Vagina (tissue), 2 donors: ENCODE results near the gene CPLANE2.

Experiments
- CTCF ChIP-seq, 3 experiments: fragments of 450-650 bp in 2 of 3; fragments of 200-600 bp in 1 of 3; sonication (generic) in 1 of 3; IDR thresholded peaks; one replicate each; pipeline ENCODE4 v1.5.1; 2017 to 2019; ENCODE audit warnings: antibody characterized with exemption in 3 of 3, mild to moderate bottlenecking in 2 of 3, moderate library complexity in 2 of 3
- POLR2A ChIP-seq, 2 donors: fragments of 450-650 bp; IDR thresholded peaks; one replicate each; pipeline ENCODE4 v1.6.1; 2017; ENCODE audit warnings: antibody characterized with exemption in 2 of 2, mild to moderate bottlenecking in 2 of 2, moderate library complexity in 2 of 2
- POLR2AphosphoS5 ChIP-seq, 2 donors: sonication (generic); formaldehyde crosslinking; IDR thresholded peaks; one replicate each; pipeline ENCODE4 v1.9.0; 2017; ENCODE audit warnings: antibody characterized with exemption in 2 of 2, mild to moderate bottlenecking in 2 of 2, low read depth in 1 of 2; ENCODE audit not compliant: insufficient read depth in 1 of 2

GRCh38 chr1:16266411-16267118 lies 29.6 kb upstream of the CPLANE2 start:
- no peak for TF ChIP-seq CTCF (IDR thresholded peaks at IDR 0.05)
- TF ChIP-seq POLR2AphosphoS5 (IDR thresholded peaks at IDR 0.05; ENCODE audit: insufficient read depth in 1 of 2, low read depth in 1 of 2), result no peak
- TF ChIP-seq POLR2A (IDR thresholded peaks at IDR 0.05), result no peak
